Measurements from ENCODE around the gene HIGD2A. TPM values are rescaled to one million over a fixed set of nuclear protein-coding genes. Genes with fewer than 3 reads are reported as not detected.

The HIGD2A gene
- total RNA-seq: 10 to 100 TPM; 20.1 to 44.1 TPM

- H3K4me1 ChIP-seq: peaks cover 29% of the 10 kb centered on the region
- H3K9me3 ChIP-seq: no peaks in the 10 kb centered on the region
- peaks cover 0 to 8% of the 10 kb centered on the region in 2 donors for H3K36me3 ChIP-seq (replicated peaks in 1 of 2; ENCODE audit: insufficient read depth in 1 of 2, low read depth in 2 of 2)
- no peaks in the 10 kb centered on the region for H3K27me3 ChIP-seq
- intact Hi-C loops (cut with DNase I): no loop called here
- H3K27ac ChIP-seq: peak within 1 kb of the TSS; percentile 92 to 97 (median 94)
- 1% methylated on average over 40 to 47 of the region's 47 CpGs for whole genome bisulfite sequencing, 2 donors
- DNase-seq (peak; percentile 99 to 100 (median 99)), ATAC-seq (peak; percentile 95)
- H3K4me3 ChIP-seq: peak within 1 kb of the TSS; percentile 65 to 67
- TF ChIP-seq, protein P1, sequence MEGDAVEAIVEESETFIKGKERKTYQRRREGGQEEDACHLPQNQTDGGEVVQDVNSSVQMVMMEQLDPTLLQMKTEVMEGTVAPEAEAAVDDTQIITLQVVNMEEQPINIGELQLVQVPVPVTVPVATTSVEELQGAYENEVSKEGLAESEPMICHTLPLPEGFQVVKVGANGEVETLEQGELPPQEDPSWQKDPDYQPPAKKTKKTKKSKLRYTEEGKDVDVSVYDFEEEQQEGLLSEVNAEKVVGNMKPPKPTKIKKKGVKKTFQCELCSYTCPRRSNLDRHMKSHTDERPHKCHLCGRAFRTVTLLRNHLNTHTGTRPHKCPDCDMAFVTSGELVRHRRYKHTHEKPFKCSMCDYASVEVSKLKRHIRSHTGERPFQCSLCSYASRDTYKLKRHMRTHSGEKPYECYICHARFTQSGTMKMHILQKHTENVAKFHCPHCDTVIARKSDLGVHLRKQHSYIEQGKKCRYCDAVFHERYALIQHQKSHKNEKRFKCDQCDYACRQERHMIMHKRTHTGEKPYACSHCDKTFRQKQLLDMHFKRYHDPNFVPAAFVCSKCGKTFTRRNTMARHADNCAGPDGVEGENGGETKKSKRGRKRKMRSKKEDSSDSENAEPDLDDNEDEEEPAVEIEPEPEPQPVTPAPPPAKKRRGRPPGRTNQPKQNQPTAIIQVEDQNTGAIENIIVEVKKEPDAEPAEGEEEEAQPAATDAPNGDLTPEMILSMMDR (IDR thresholded peaks at IDR 0.05): peak in 4 of 7 experiments; percentile 26 to 54 (median 44)
- no peak for TF ChIP-seq POLR2A (IDR thresholded peaks at IDR 0.05)
Observed at GRCh38 chr5:176388444-176389134, at the start of gene HIGD2A, which contains the start of gene NOP16. Gene HIGD2A, plus strand, starts transcription at chr5:176388751. Its CDS starts 69 bp downstream, at chr5:176388820. Gene NOP16, minus strand, starts transcription at chr5:176388598. Its CDS starts 59 bp downstream, at chr5:176388539.

GRCh38 chr5:176339304-176339703 is 49.2 kb upstream of the HIGD2A start:
- Histone ChIP-seq H3K36me3 (replicated peaks in 1 of 2; ENCODE audit: insufficient read depth in 1 of 2, low read depth in 2 of 2) (peaks cover 0 to 2% of the 10 kb centered on the region in 2 donors), H3K9me3 (no peaks in the 10 kb centered on the region), H3K4me1 (no peaks in the 10 kb centered on the region), H3K27ac (no peak overlapping the region), H3K27me3 (no peaks in the 10 kb centered on the region), H3K4me3 (no peak overlapping the region)
- intact Hi-C loops (cut with DNase I): no loop called here
- DNase-seq (no peak), ATAC-seq (no peak)
- 64 to 74% methylated on average over 5 of the region's 5 CpGs for WGBS, 2 donors
- TF ChIP-seq, protein P1 (IDR thresholded peaks at IDR 0.05): no peak
- TF ChIP-seq POLR2A (IDR thresholded peaks at IDR 0.05): no peak

DNA sequence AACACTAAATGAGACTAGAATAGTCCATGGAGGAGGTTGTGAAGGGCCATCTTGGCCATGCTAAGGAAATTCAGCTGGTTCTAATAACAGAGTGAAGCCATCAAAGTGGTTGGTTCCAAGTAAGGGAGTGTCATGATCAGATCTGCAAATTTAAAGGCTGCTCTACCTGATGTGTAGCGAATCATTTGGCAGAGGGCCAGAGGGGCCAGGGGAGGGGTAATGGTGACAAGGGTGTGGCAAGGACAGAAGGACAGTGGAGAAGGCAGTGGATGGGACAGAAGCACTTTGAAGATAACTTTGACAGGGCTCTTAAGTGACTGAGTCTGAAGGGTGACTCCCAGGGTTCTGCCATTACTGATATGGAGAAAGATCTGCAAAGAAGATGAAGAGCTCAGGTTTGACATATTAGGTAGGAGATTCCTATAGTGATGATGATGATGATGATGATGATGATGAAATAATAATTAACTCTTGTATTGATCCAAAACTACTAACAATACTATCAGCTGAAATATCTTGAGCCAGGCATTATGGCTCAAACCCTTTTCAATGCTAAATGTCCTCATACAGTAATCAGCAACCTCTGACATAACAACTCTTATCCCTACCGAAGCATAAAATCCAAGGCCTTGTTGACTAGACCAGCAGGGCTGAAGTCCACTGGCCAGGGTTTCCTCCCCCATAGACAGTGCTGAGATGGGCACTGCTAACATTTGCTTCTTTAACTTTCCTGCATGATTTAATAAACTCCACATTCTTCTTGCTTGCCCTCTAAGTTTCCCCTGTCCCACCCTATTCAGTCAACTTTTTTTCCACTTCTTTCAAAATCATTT is 47.0 kb upstream of the HIGD2A start:
- no peak overlapping the region for H3K27ac ChIP-seq
- TF ChIP-seq, protein P1 (IDR thresholded peaks at IDR 0.05): no peak
- TF ChIP-seq POLR2A (IDR thresholded peaks at IDR 0.05): no peak
- intact Hi-C loops (cut with DNase I): no loop called here
- DNase-seq (no peak), ATAC-seq (no peak)
- peaks cover 5 to 11% of the 10 kb centered on the region in 2 donors for H3K36me3 ChIP-seq (replicated peaks in 1 of 2; ENCODE audit: insufficient read depth in 1 of 2, low read depth in 2 of 2)
- H3K4me3 ChIP-seq: no peak overlapping the region
- H3K9me3 ChIP-seq: no peaks in the 10 kb centered on the region
- H3K4me1 ChIP-seq: no peaks in the 10 kb centered on the region
- 66 to 68% methylated on average over 2 of the region's 2 CpGs for WGBS, 2 donors
- H3K27me3 ChIP-seq: no peaks in the 10 kb centered on the region

- DNase-seq (no peak), ATAC-seq (no peak)
- Histone ChIP-seq H3K36me3 (replicated peaks in 1 of 2; ENCODE audit: insufficient read depth in 1 of 2, low read depth in 2 of 2) (peaks cover 7 to 15% of the 10 kb centered on the region in 2 donors), H3K4me1 (no peaks in the 10 kb centered on the region), H3K4me3 (no peak overlapping the region), H3K27me3 (no peaks in the 10 kb centered on the region), H3K9me3 (no peaks in the 10 kb centered on the region), H3K27ac (no peak overlapping the region)
- intact Hi-C loops (cut with DNase I): no loop called here
- WGBS, 2 donors: 86 to 88% methylated on average over 1 of the region's 1 CpG
- TF ChIP-seq, protein P1 (IDR thresholded peaks at IDR 0.05): no peak
- no peak for TF ChIP-seq POLR2A (IDR thresholded peaks at IDR 0.05)
Observed at GRCh38 chr5:176342158-176342483, 46.4 kb upstream of the HIGD2A start.

Measured in body of pancreas (tissue), 4 donors.